HEK293T (cell line): Measurements from ENCODE around the gene IL11.

Experiments used
- CTCF ChIA-PET: fragments of 350-600 bp; formaldehyde crosslinking; extraction: SDS; loops from one replicate; lab custom pipeline; 2021; ENCODE audit warnings: antibody characterized with exemption, inconsistent platforms; lab: Yijun Ruan, JAX
- POLR2A ChIA-PET: fragments of 350-600 bp; formaldehyde crosslinking; extraction: SDS; loops from one replicate; lab custom pipeline; 2020; ENCODE audit warnings: antibody characterized with exemption, inconsistent platforms; lab: Yijun Ruan, JAX
- DNase-seq: peaks from one replicate; pipeline ENCODE4 v3.0.0; 2012; ENCODE audit warnings: mixed read lengths; ENCODE audit errors: extremely low spot score
- ARNT ChIP-seq: fragments of 450-650 bp; IDR thresholded peaks from 2 replicates; pipeline ENCODE4 v1.6.1; 2017; ENCODE audit warnings: mild to moderate bottlenecking
- BHLHE40 ChIP-seq: fragments of 450-650 bp; IDR thresholded peaks from 2 replicates; pipeline ENCODE4 v1.6.1; 2016; ENCODE audit warnings: mild to moderate bottlenecking, moderate library complexity, borderline replicate concordance
- CTBP1 ChIP-seq: fragments of 450-650 bp; IDR thresholded peaks from 2 replicates; pipeline ENCODE4 v1.6.1; 2016; ENCODE audit warnings: borderline replicate concordance
- ELF4 ChIP-seq: fragments of 450-650 bp; IDR thresholded peaks from 2 replicates; pipeline ENCODE4 v1.6.1; 2017; ENCODE audit warnings: antibody characterized with exemption
- FOXA1 ChIP-seq: fragments of 450-650 bp; IDR thresholded peaks from 2 replicates; pipeline ENCODE4 v1.6.1; 2016; ENCODE audit warnings: mild to moderate bottlenecking
- FOXK2 ChIP-seq: fragments of 450-650 bp; IDR thresholded peaks from 2 replicates; pipeline ENCODE4 v1.6.1; 2016; ENCODE audit warnings: mild to moderate bottlenecking
- FOXM1 ChIP-seq: fragments of 450-650 bp; IDR thresholded peaks from 2 replicates; pipeline ENCODE4 v1.6.1; 2017; ENCODE audit warnings: mild to moderate bottlenecking, borderline replicate concordance
- HDGF ChIP-seq: fragments of 450-650 bp; IDR thresholded peaks from 2 replicates; pipeline ENCODE4 v1.6.1; 2017; ENCODE audit warnings: antibody characterized with exemption, borderline replicate concordance
- L3MBTL2 ChIP-seq: fragments of 450-650 bp; conservative IDR thresholded peaks from 2 replicates; pipeline ENCODE4 v1.6.1; 2016; ENCODE audit warnings: mild to moderate bottlenecking
- LEF1 ChIP-seq: fragments of 450-650 bp; IDR thresholded peaks from 2 replicates; pipeline ENCODE4 v1.6.1; 2017; ENCODE audit warnings: mild to moderate bottlenecking, borderline replicate concordance
- NFRKB ChIP-seq: fragments of 450-650 bp; IDR thresholded peaks from 2 replicates; pipeline ENCODE4 v1.6.1; 2016; ENCODE audit warnings: mild to moderate bottlenecking, moderate library complexity
- SP1 ChIP-seq: fragments of 450-650 bp; IDR thresholded peaks from 2 replicates; pipeline ENCODE4 v1.6.1; 2017
- SUZ12 ChIP-seq: fragments of 450-650 bp; IDR thresholded peaks from 2 replicates; pipeline ENCODE4 v1.6.1; 2016; ENCODE audit warnings: mild to moderate bottlenecking
- TARDBP ChIP-seq: fragments of 450-650 bp; IDR thresholded peaks from 2 replicates; pipeline ENCODE4 v1.6.1; 2016
- ZNF384 ChIP-seq: fragments of 450-650 bp; IDR thresholded peaks from 2 replicates; pipeline ENCODE4 v1.6.1; 2016
- TF ChIP-seq, protein P1 (sequence below): fragments of 450-650 bp; IDR thresholded peaks from 2 replicates; pipeline ENCODE4 v1.6.1; 2016

The IL11 gene

DNA sequence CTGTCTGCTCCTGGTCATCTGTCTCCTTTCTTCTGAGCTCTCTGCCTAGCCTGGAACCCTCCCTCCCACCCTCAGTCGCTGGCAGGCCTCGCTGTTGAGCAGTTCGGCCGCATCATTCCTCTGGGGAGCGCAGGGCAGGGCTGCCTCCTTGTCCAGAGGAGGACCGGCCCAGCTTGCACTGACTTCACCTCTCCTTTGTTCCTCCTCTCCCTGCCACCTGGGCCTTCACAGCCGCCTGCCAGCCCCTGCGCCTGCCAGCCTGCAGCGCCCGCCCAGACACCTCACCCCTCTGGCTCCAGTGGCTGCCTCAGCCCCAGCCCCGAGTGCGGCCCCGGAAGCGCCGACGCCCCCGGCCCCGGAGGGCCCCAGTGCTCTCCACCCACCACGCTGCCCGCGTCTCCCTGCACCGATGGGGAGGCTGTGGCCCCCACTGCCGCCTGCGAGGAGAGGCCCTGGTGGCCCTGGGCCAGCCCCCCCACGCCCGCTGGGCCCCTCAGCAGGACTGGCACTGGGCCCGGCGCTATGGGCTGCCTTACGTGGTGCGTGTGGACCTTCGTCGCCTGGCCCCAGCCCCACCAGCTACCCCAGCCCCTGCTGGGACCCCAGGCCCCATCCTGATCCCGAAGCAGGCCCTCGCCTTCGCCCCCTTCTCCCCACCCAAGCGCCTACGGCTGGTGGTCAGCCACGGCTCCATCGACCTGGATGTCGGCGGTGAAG is 23.4 kb downstream of the IL11 start:
- ChIA-PET POLR2A (interaction anchor here (0.6 to 1.8 kb wide), 4 partner anchors 38 to 87 kb away, joined by 3 to 6 read pairs (median 4); partner anchors contain the start of gene UBE2S), CTCF (no interaction called here)
- DNase-seq = no peak
- no peak for TF ChIP-seq SUZ12
- no peak for TF ChIP-seq NFRKB
- no peak for TF ChIP-seq CTBP1
- no peak for TF ChIP-seq LEF1
- TF ChIP-seq HDGF = no peak
- TF ChIP-seq SP1 = no peak
- no peak for TF ChIP-seq ELF4
- TF ChIP-seq ZNF384 = no peak
- TF ChIP-seq, protein P1, sequence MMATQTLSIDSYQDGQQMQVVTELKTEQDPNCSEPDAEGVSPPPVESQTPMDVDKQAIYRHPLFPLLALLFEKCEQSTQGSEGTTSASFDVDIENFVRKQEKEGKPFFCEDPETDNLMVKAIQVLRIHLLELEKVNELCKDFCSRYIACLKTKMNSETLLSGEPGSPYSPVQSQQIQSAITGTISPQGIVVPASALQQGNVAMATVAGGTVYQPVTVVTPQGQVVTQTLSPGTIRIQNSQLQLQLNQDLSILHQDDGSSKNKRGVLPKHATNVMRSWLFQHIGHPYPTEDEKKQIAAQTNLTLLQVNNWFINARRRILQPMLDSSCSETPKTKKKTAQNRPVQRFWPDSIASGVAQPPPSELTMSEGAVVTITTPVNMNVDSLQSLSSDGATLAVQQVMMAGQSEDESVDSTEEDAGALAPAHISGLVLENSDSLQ = no peak
- TF ChIP-seq L3MBTL2 = no peak
- no peak for TF ChIP-seq FOXM1
- no peak for TF ChIP-seq FOXA1
- no peak for TF ChIP-seq TARDBP
- TF ChIP-seq ARNT = no peak
- no peak for TF ChIP-seq FOXK2
- no peak for TF ChIP-seq BHLHE40

DNA sequence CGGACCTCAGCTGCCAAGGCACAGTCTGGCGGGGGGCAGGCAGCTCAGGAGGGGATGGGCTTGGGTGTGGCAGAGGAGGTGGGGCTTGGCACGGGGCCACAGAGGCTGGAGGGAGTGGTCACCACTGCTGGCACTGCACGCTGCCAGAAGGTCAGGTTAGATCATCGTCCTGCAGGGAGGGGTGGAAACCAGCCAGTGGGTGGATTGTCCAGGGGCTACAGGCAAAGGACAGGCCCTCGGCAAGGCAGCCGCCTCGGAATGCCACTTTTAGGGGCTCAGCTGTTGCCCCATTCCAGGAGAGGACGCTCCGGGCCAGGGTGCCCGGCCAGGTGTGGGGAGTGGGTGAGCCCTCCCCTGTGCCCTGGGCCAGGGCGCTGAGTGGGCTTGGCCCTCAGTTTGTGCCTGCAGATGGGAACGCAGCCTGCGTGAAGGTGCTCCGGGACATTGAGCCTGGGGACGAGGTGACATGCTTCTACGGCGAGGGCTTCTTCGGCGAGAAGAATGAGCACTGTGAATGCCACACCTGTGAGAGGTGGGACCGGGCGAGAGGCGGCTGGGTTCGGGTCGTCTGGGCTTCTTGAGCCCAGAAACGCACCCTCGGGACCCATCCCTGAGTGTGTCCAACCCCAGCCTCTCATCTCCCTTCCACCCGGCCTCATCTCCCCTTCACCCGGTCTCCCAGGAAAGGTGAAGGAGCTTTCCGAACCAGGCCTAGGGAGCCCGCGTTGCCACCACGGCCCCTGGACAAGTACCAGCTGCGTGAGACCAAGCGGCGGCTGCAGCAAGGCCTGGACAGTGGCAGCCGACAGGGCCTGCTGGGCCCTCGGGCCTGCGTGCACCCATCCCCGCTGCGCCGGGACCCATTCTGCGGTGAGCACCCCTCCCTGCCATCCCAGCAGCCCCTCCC is 24.2 kb downstream of the IL11 start:
- ChIA-PET CTCF (no interaction called here), POLR2A (no interaction called here)
- DNase-seq = no peak
- TF ChIP-seq TARDBP (no peak), LEF1 (no peak), SP1 (no peak), BHLHE40 (no peak), HDGF (no peak), FOXA1 (no peak), ELF4 (no peak), NFRKB (no peak), L3MBTL2 (no peak), ZNF384 (no peak), FOXM1 (no peak), ARNT (no peak), SUZ12 (no peak), FOXK2 (no peak), CTBP1 (no peak)
- TF ChIP-seq, protein P1 = no peak

DNA sequence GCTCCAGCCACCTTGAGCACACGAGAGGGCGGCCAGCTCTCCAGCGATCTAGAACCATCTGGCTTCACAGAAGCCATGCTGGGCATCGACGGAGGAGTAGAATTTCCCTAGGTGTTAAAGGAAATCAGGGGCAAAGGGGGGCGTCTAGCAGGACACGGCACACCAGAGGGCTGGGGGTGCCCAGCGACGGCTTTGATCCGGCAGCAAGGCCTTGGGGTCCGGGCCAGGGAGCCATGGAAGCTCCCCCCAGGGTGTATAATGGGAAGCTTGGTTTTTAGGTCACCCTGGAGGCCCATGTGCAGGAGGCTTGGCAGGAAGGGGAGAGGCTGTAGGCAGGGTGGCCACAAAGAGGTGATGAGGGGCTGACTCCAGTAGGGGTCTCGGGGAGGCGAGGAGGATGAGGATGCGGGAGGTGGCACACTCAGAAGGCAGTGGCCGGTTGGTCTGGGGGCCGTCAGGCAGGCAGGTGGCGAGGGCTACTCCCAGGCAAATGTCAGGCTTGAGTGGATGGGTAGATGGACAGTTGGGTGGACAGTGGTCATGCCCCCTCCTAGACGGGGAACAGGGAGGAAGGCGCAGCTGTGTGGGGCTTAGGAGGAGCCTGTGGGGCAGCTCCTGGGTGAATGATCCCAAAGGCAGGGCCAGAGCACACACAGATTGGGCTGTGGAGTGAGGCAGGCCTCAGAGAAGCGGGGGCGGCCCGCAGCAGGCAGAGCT is 25.0 kb downstream of the IL11 start:
- CTCF ChIA-PET = no interaction called here
- POLR2A ChIA-PET = no interaction called here
- DNase-seq = no peak
- no peak for TF ChIP-seq FOXK2
- TF ChIP-seq L3MBTL2 = no peak
- no peak for TF ChIP-seq LEF1
- TF ChIP-seq SP1 = no peak
- no peak for TF ChIP-seq CTBP1
- no peak for TF ChIP-seq NFRKB
- TF ChIP-seq HDGF = no peak
- TF ChIP-seq ARNT = no peak
- TF ChIP-seq SUZ12 = no peak
- TF ChIP-seq ELF4 = no peak
- no peak for TF ChIP-seq TARDBP
- no peak for TF ChIP-seq FOXM1
- TF ChIP-seq BHLHE40 = no peak
- TF ChIP-seq ZNF384 = no peak
- TF ChIP-seq, protein P1 = no peak
- TF ChIP-seq FOXA1 = no peak

DNA sequence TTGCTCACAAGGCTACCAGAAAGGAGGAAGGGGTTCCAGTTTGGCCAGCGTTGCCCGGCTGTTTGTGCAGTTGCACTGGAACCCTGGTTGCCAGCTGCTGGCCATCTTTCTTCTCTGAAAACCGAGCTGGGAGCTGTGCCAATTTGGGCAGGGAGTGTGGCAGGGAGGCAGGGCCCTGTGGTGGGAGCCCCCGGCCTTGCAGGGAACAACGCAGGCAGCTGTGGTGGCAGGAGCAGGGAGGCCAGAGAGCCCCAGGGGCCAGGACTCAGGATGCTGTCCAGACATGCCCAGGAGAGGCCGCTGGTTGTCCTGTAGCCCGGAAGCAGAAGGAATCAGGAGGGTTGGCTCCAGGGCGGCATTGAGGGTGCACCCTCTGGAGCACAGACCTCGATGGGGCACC is 25.8 kb downstream of the IL11 start:
- CTCF ChIA-PET = no interaction called here
- no peak for DNase-seq
- POLR2A ChIA-PET = interaction anchor here (1.3 kb wide), 1 partner anchor 25 kb away, joined by 5 read pairs; no protein-coding TSS in a partner anchor
- TF ChIP-seq FOXK2 (no peak), TARDBP (no peak), SP1 (no peak), ZNF384 (no peak), FOXM1 (no peak), NFRKB (no peak), FOXA1 (no peak), ARNT (no peak), HDGF (no peak), L3MBTL2 (no peak), ELF4 (no peak), SUZ12 (no peak)
- TF ChIP-seq, protein P1 = no peak
